Rectal smooth muscle tissue (tissue), 1 donor: ENCODE measurements around the gene TMA7.
"Not testable (repeated sequence)": the region's sequence is repeated elsewhere in the genome, so short reads cannot be mapped to it uniquely, and the experiment has no call there.

Experiments used
- H3K27ac ChIP-seq: one replicate; pipeline ENCODE4 v1.7.0; 2013; ENCODE audit warnings: low read depth, low read length, inconsistent platforms
- H3K27me3 ChIP-seq: one replicate; pipeline ENCODE4 v1.7.0; 2013; ENCODE audit warnings: low read length; ENCODE audit not compliant: control insufficient read depth, insufficient read depth
- H3K36me3 ChIP-seq: one replicate; pipeline ENCODE4 v1.7.0; 2013; ENCODE audit warnings: low read length; ENCODE audit not compliant: control insufficient read depth, insufficient read depth
- H3K4me1 ChIP-seq: one replicate; pipeline ENCODE4 v1.7.0; 2013; ENCODE audit warnings: low read length; ENCODE audit not compliant: control insufficient read depth, insufficient read depth
- H3K4me3 ChIP-seq: one replicate; pipeline ENCODE4 v1.7.0; 2013; ENCODE audit warnings: low read length
- H3K9ac ChIP-seq: one replicate; pipeline ENCODE4 v1.7.0; 2013; ENCODE audit warnings: low read length

TMA7 gene

GRCh38 chr3:48439820-48440589 is at the start of gene TMA7, which contains the start of gene CCDC51:
TSS of gene TMA7 (plus strand) at chr3:48440257. CDS start at chr3:48440297, 40 bp downstream.
TSS of gene CCDC51 (minus strand) at chr3:48440119. CDS start at chr3:48435128, 4,991 bp downstream.
- H3K36me3 ChIP-seq, result peaks cover 4% of the 10 kb centered on the region
- H3K27me3 ChIP-seq, result no peaks in the 10 kb centered on the region

GRCh38 chr3:48394391-48394790 is 45.7 kb upstream of the TMA7 start:
- H3K27ac ChIP-seq, result no peak overlapping the region
- no peak overlapping the region for H3K9ac ChIP-seq
- H3K4me1 ChIP-seq, result no peaks in the 10 kb centered on the region
- no peaks in the 10 kb centered on the region for H3K36me3 ChIP-seq
- no peaks in the 10 kb centered on the region for H3K27me3 ChIP-seq
- H3K4me3 ChIP-seq, result no peak overlapping the region

More at GRCh38 chr3:48439820-48440589, at the start of gene TMA7, which contains the start of gene CCDC51:
- peak within 1 kb of the TSS; percentile 99 for H3K4me3 ChIP-seq
- H3K4me1 ChIP-seq, result peaks cover 4% of the 10 kb centered on the region
- peak within 1 kb of the TSS; percentile 94 for H3K9ac ChIP-seq
- H3K27ac ChIP-seq, result peak within 1 kb of the TSS; percentile 92

- Histone ChIP-seq H3K36me3 (no peaks in the 10 kb centered on the region), H3K27ac (no peak overlapping the region), H3K4me1 (no peaks in the 10 kb centered on the region), H3K27me3 (no peaks in the 10 kb centered on the region), H3K9ac (no peak overlapping the region), H3K4me3 (no peak overlapping the region)
Measured at GRCh38 chr3:48395714-48396113, 44.3 kb upstream of the TMA7 start.

- H3K36me3 ChIP-seq, result no peaks in the 10 kb centered on the region
- no peak overlapping the region for H3K9ac ChIP-seq
- no peak overlapping the region for H3K4me3 ChIP-seq
- H3K27ac ChIP-seq, result no peak overlapping the region
- H3K27me3 ChIP-seq, result no peaks in the 10 kb centered on the region
- peaks cover 15% of the 10 kb centered on the region for H3K4me1 ChIP-seq
Measured at GRCh38 chr3:48397767-48398681, 42.0 kb upstream of the TMA7 start.

- peaks cover 2% of the 10 kb centered on the region for H3K36me3 ChIP-seq
- H3K4me1 ChIP-seq, result peaks cover 15% of the 10 kb centered on the region
- no peak overlapping the region for H3K4me3 ChIP-seq
- H3K9ac ChIP-seq, result no peak overlapping the region
- H3K27me3 ChIP-seq, result no peaks in the 10 kb centered on the region
- H3K27ac ChIP-seq, result no peak overlapping the region
Measured at GRCh38 chr3:48398701-48399386, 41.2 kb upstream of the TMA7 start.

GRCh38 chr3:48399387-48400172 is 40.5 kb upstream of the TMA7 start:
- H3K9ac ChIP-seq, result no peak overlapping the region
- H3K4me1 ChIP-seq, result peaks cover 15% of the 10 kb centered on the region
- peaks cover 4% of the 10 kb centered on the region for H3K36me3 ChIP-seq
- no peak overlapping the region for H3K4me3 ChIP-seq
- no peaks in the 10 kb centered on the region for H3K27me3 ChIP-seq
- H3K27ac ChIP-seq, result no peak overlapping the region

- Histone ChIP-seq H3K9ac (no peak overlapping the region), H3K4me1 (peaks cover 15% of the 10 kb centered on the region), H3K27ac (peak overlapping the region; percentile 87), H3K36me3 (peaks cover 8% of the 10 kb centered on the region), H3K4me3 (no peak overlapping the region), H3K27me3 (no peaks in the 10 kb centered on the region)
Measured at GRCh38 chr3:48400824-48401433, 39.1 kb upstream of the TMA7 start.

GRCh38 chr3:48401434-48401901 is 38.6 kb upstream of the TMA7 start:
- H3K27ac ChIP-seq, result peak overlapping the region; percentile 87
- peaks cover 10% of the 10 kb centered on the region for H3K36me3 ChIP-seq
- H3K27me3 ChIP-seq, H3K4me3 ChIP-seq, H3K9ac ChIP-seq: not testable (repeated sequence)
- peaks cover 15% of the 10 kb centered on the region for H3K4me1 ChIP-seq

- Histone ChIP-seq H3K27me3 (no peaks in the 10 kb centered on the region), H3K4me3 (peak overlapping the region; percentile 1), H3K36me3 (peaks cover 10% of the 10 kb centered on the region), H3K4me1 (peaks cover 15% of the 10 kb centered on the region), H3K9ac (no peak overlapping the region), H3K27ac (peak overlapping the region; percentile 87)
Measured at GRCh38 chr3:48402281-48402732, 37.8 kb upstream of the TMA7 start.

- Histone ChIP-seq H3K27ac (peak overlapping the region; percentile 87), H3K36me3 (peaks cover 10% of the 10 kb centered on the region), H3K4me3 (peak overlapping the region; percentile 1), H3K4me1 (peaks cover 15% of the 10 kb centered on the region), H3K27me3 (no peaks in the 10 kb centered on the region), H3K9ac (peak overlapping the region; percentile 6)
Measured at GRCh38 chr3:48402907-48403306, 37.1 kb upstream of the TMA7 start.
